ENCODE measurements around the gene RASSF8.
A peak's percentile ranks its signal among the peaks of the same experiment; 100 is the strongest.

The RASSF8 gene

GRCh38 chr12:26113853-26114719 lies 155.6 kb downstream of the RASSF8 start:
- peak; percentile 37 for DNase-seq

GRCh38 chr12:26114720-26115401 lies 156.4 kb downstream of the RASSF8 start:
- no peak for DNase-seq

- DNase-seq: no peak
Measured at GRCh38 chr12:26116829-26117715, 158.6 kb downstream of the RASSF8 start.

- no peak for DNase-seq
Measured at GRCh38 chr12:26118308-26118707, 159.8 kb downstream of the RASSF8 start.

GRCh38 chr12:26119391-26119989 lies 161.0 kb downstream of the RASSF8 start:
- DNase-seq: no peak

GRCh38 chr12:26120561-26121274 lies 162.2 kb downstream of the RASSF8 start:
- no peak for DNase-seq

GRCh38 chr12:26121323-26122060 lies 163.0 kb downstream of the RASSF8 start:
- DNase-seq: no peak

- DNase-seq: no peak
Measured at GRCh38 chr12:26122061-26122680, 163.7 kb downstream of the RASSF8 start.

GRCh38 chr12:26122681-26123481 lies 164.4 kb downstream of the RASSF8 start:
- peak; percentile 12 for DNase-seq

- DNase-seq: no peak
Measured at GRCh38 chr12:26123482-26123980, 165.0 kb downstream of the RASSF8 start.

GRCh38 chr12:26124446-26125399 lies 166.2 kb downstream of the RASSF8 start, which contains the start of gene BHLHE41:
Gene BHLHE41, minus strand, starts transcription at chr12:26125037. Its CDS starts 258 bp downstream, at chr12:26124779.
- DNase-seq: no peak

- no peak for DNase-seq
Measured at GRCh38 chr12:26125400-26126339, 167.2 kb downstream of the RASSF8 start.

GRCh38 chr12:26126340-26127284 lies 168.1 kb downstream of the RASSF8 start:
- DNase-seq: no peak

GRCh38 chr12:26127404-26127803 lies 168.9 kb downstream of the RASSF8 start:
- DNase-seq: no peak

GRCh38 chr12:26128168-26128567 lies 169.7 kb downstream of the RASSF8 start:
- DNase-seq: no peak
